ENCODE data around the gene GNAI2.
"Not testable (repeated sequence)": the region's sequence is repeated elsewhere in the genome, so short reads cannot be mapped to it uniquely, and the experiment has no call there.

The GNAI2 gene

GRCh38 chr3:50248387-50248786 lies 12.4 kb downstream of the GNAI2 start:
- no peak for DNase-seq

GRCh38 chr3:50249457-50249856 lies 13.5 kb downstream of the GNAI2 start:
- no peak for DNase-seq

DNA sequence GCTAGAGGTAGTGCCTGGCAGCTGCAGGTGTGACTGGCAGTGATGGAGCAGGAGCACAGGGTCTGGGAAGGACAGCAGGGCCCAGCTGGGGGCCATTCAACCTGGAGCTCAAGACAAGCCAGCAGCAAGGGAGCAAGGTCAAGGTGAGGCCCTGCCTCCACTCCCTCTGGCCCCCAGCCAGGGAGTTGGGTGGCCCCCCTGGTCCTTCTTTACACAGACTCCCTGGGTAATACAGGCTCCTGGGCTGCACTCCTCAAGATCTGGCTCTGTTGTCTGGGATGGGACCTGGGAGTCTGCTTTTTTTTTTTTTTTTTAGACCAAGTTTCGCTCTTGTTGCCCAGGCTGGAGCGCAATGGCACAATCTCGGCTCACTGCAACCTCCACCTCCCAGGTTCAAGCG lies 14.5 kb downstream of the GNAI2 start:
- DNase-seq, result no peak

DNA sequence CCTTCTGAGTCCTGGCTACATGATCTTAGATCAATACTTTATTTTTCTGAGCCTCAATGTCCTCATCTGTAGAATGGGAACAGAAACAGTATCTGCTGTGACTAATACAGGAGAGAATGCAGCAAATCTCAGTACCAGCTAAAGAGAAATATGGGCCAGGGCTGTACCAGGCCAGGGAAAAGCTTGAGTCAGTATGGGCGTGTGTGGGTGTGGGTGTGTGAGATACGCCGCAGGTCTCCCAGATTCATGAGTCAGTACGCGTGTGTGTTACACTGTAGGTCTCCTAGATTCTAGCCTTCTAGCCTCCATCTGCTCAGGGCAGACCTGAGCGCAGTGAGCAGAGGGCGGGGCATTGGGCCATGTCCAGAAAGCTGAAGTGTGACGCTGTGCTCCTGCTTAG lies 15.2 kb downstream of the GNAI2 start:
- no peak for DNase-seq

DNA sequence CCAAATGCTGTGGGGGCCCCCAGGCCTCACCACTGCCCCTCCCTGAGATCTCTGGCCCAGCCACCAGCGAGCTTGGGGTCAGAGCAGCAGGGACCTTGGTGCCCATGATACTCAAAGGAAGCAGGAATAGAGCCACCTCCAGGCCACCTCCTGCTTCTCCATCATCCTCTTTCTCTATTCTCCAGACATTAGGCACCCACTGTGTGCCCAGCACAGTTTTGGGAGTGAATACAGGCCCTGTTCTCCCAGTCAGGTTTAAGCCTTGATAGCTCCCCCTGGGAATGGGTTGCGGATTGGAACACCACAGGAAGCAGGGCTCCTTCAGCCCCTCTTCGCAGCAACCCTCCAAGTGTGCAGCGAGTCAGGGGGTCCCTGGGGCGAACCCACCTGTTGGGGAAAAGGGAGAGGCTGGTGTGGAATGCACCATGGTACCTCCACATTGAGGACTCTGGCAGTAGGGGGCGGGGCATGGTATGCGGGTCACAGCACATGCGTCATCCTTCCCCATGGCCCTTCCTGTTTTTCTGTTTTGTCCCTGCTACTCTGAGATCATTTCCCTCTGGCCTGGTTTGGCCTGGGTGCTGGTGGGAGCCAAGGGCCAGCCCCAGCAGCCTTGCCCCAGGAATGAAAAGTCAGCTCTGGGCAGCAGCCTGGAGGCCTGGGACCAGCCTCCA lies 18.7 kb downstream of the GNAI2 start:
- no peak for DNase-seq

DNA sequence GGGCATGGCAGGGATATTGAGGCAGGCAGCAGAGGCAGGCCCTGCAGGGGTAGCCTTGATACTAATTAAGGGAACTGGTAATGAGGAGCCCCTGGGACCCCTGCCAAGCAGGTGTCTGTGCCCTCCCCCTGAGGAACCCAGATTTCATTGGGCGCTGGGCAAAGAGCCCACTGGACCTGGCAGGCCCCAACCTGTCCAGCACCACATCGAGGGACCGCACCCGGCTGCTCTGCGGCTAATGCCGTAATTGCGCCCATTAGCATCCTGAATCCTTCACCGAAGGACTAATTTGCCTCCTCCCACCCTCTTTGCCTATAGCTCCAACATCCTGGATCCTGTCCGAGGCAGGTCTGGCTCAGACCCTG lies 19.2 kb downstream of the GNAI2 start:
- no peak for DNase-seq

DNA sequence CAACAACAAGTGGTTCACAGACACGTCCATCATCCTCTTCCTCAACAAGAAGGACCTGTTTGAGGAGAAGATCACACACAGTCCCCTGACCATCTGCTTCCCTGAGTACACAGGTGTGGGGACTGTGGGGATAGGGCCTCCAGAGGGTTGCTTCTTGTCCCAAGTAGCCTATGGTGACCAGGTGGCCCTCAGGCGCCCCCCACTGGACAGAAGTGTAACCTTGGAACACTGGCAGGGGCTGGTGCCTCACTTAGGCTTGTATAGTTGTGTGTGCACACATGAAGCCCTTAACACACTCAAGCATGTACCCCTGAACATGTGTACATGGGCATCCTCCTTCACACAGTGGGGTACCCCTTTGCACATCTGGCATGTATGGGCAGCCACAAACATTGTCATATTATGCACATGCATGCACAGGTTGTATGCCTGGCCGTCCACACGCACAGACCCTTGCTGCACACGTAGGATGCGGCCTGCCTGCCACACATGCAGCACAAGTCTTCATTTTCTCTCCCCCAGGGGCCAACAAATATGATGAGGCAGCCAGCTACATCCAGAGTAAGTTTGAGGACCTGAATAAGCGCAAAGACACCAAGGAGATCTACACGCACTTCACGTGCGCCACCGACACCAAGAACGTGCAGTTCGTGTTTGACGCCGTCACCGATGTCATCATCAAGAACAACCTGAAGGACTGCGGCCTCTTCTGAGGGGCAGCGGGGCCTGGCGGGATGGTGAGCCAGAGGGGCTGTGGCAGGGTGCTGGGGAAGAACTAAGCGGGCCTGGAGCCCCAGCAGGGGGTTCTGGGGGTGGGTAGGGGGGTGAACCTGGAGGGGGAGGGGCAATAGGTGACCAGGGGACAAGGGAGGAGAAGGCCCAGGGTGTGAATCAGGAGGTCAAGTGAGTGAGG lies 21.2 kb downstream of the GNAI2 start:
- DNase-seq, result no peak

- DNase-seq, result no peak
Observed at GRCh38 chr3:50258029-50258680, 22.2 kb downstream of the GNAI2 start.

DNA sequence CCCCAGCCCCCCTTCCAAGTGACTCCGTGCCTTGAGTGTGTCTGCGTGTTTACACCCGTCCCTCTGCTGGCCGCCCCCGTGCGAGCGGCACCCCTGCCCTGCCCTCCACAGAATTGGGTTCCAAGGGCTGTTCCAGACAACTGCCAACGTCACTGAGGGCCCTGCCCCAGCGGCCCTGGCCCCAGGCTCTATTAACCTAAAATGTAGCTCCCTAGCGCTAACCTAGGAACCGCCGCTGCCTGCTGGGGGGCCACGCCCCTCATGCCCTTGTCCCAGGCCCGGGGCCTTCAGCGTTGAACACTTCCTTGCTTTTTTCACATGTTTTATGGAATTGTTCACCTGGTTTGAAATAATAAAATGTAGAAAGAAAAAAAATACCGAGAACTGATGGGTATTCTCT lies 23.0 kb downstream of the GNAI2 start:
- no peak for DNase-seq

GRCh38 chr3:50259432-50260026 lies 23.5 kb downstream of the GNAI2 start:
- no peak for DNase-seq

- peak; percentile 74 for DNase-seq
Observed at GRCh38 chr3:50260027-50260941, 24.3 kb downstream of the GNAI2 start.

DNA sequence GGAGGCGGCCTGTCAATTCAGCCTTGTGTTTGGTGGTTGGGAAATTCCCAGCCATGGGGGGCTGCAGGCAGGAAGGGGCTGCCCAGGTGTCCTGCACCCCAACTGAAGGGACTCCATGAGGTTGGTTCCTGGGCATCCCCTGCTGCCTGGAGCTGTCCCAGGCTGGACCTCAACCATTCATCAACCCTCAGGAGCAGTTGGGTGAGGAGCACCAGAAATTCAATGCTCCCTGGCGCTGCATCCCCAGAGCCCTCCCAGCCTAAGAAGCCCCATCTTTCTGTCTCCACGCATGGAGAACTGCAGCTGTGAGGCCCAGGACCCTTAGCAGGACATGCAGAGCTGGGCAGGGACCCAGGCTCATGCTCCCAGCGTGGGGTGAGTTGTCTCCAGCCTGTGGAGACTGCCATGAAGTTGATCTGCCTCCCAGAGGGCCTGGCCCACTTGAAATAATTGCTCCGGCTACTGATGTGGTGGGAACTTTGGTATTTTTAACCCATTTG lies 25.0 kb downstream of the GNAI2 start:
- DNase-seq, result no peak

DNA sequence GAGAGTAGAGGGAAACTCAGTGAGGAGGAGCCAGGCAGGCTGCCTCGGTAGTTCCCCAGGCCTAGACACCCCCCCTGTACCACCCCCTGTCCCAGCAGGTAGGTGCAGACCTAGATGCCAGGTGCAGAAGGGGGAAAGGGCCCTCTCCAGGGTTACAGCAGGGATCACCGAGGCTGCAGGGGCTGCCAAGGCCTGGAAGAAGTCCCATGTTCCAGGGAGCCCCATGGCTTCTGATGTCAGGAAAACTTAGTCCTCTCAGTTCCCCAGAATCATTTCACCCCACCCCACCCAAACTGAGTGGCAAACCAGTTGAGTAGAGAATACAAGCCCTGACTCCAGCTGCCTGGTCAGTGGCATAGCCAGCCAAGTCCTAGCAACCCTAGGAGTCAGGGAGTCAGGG lies 25.5 kb downstream of the GNAI2 start:
- no peak for DNase-seq

DNA sequence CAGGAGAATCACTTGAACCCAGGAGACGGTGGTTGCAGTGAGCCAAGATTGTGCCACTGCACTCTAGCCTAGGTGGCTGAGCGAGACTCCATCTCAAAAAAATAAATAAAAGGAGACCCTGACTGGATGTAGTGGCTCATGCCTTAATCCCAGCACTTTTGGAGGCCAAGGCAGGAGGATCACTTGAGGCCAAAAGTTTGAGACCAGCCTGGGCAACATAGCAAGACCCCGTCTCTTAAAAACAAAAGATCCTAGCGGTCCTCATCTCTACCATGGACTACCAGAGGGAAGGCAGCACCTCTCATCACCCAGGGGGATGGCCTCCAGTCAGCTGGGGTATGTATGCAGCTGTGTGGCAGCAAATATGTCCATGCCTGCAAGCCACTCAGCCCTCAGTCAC lies 26.2 kb downstream of the GNAI2 start:
- not testable (repeated sequence) for DNase-seq

DNA sequence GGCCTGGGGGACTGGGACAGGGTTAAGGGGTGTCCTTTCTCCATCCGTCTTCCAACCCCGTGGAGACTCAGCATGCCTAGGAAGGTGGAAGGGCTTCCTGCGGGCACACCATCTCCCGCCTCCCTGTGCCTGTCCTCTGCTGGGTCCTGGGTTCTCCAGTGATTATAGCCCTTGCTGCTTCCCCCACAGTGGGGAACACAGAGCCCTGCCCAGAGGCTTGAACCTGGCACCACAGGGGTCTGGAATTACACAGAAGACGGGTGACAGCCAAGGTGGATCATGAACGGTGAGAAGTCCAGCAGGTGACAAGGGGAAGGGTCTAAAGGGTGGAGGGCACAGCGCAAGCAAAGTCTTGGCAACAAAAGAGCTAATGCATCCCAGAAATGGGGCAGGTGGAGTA lies 26.8 kb downstream of the GNAI2 start:
- DNase-seq, result no peak

GRCh38 chr3:50263478-50264382 lies 27.7 kb downstream of the GNAI2 start:
- no peak for DNase-seq

GRCh38 chr3:50264383-50264963 lies 28.5 kb downstream of the GNAI2 start:
- no peak for DNase-seq

DNA sequence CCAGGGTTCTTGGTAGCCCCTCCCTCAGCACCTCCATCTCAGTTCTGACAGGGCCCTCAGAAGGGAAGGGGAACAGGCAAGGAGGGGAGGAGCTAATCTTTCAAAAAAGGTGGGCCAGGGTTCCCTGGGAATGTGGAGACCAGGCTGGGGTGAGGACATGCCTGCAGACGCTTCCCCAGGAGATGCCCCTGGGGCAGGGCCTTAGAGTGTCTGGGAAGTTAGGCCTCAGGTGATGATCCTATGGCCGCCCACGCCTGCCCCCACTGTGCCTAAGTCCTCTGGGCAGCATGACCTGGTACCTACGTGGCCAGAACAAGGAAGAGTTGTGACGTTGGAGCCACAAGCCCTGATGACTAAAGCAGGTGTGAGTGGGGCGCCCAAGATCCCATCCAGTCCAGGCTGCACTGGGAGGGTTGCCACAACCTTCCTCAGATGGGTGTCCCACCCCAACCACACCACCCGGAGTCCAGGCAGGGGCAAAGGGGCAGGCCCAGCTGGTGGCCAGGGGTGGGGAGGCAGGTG lies 29.0 kb downstream of the GNAI2 start:
- no peak for DNase-seq

DNA sequence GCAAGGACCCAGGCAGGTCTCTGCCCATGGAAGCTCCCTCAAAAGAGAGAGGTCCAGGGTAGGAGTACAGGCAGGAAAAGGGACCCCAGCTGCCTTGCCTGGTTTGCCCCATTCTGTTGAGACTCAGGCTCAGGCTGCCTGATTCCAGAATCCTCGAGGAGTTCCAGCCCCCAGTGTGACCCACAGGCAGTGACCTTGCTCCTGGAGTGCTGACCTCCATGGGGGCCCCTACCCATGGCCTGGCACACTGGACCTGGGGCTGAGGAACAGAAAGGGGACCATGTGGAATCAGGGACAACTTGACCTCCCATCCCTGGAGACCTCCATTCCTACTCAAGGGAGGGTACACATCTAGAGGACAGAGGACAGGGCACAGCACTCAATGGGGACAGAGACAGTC lies 29.6 kb downstream of the GNAI2 start:
- DNase-seq, result no peak

DNA sequence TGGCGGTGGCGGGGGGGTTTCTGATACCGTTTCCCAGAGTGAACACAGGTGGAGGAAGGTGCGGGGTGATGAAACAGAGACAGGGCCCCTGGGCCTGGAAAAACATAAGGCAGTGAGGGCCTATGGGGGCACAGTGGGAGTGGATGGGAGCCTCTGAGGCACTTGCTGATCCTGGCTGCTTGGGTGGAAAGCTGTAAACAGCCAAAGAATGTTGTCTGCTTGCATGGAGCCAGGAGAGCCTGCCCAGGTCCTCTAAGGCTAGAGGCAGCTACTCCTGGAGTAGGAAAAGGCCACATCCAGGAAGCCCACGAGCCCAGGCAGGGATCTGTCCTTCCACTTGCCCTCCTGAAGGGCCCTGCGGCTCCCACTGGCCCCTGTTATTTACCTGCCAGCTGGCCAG lies 30.0 kb downstream of the GNAI2 start:
- DNase-seq, result no peak
